Esophagus squamous epithelium (tissue), 5 donors: ENCODE results near the gene GAD2. TPM values are rescaled to one million over a fixed set of nuclear protein-coding genes. Genes with fewer than 3 reads are reported as not detected.
A peak's percentile ranks its signal among the peaks of the same experiment; 100 is the strongest.

Source experiments
- DNase-seq: peaks from one replicate; lab custom pipeline; 2025; lab: John Stamatoyannopoulos, UW
- H3K27ac ChIP-seq, 4 donors: fragments of 200-600 bp; sonication (generic); one replicate each; pipeline ENCODE4 v1.5.1; 2016 to 2019; ENCODE audit warnings: mild to moderate bottlenecking in 1 of 4
- H3K27me3 ChIP-seq, 4 donors: fragments of 200-600 bp; sonication (generic); 1 replicate in 3 of 4; 2 replicates in 1 of 4; pipeline versions ENCODE4 v1.5.1 to v1.6.0; 2017 to 2021; ENCODE audit warnings: antibody characterized with exemption in 1 of 4
- H3K36me3 ChIP-seq, 3 donors: fragments of 200-600 bp; sonication (generic); one replicate each; pipeline ENCODE4 v1.5.1; 2016 to 2019
- H3K4me1 ChIP-seq, 3 donors: fragments of 200-600 bp; sonication (generic); one replicate each; pipeline ENCODE4 v1.5.1; 2017 to 2019
- H3K4me3 ChIP-seq, 4 donors: fragments of 200-600 bp; sonication (generic); 1 replicate in 3 of 4; 2 replicates in 1 of 4; pipeline ENCODE4 v1.5.1; 2016 to 2019; ENCODE audit warnings: mild to moderate bottlenecking in 2 of 4, moderate library complexity in 1 of 4
- H3K9me3 ChIP-seq, 3 donors: fragments of 200-600 bp; sonication (generic); one replicate each; pipeline ENCODE4 v1.5.1; 2016 to 2019
- CTCF ChIP-seq, 6 experiments: fragments of 450-650 bp in 4 of 6; fragments of 200-600 bp in 2 of 6; sonication (generic) in 2 of 6; IDR thresholded peaks; one replicate each; pipeline ENCODE4 v1.5.1; 2016 to 2019; ENCODE audit warnings: antibody characterized with exemption in 6 of 6, mild to moderate bottlenecking in 4 of 6, moderate library complexity in 4 of 6
- POLR2A ChIP-seq, 4 donors: fragments of 450-650 bp; IDR thresholded peaks; one replicate each; pipeline ENCODE4 v1.6.1; 2017; ENCODE audit warnings: antibody characterized with exemption in 4 of 4, mild to moderate bottlenecking in 4 of 4, moderate library complexity in 3 of 4
- WGBS, 2 donors: methylation state at CpG; one replicate each; pipeline ENCODE4 v1.1.5; 2018; 5-methylcytosine and 5-hydroxymethylcytosine counted together
- intact Hi-C: fragments of 100-400 bp; cut with DNase I; formaldehyde crosslinking; loops from one replicate; pipeline ENCODE4 v1.15.0; 2022
- total RNA-seq, 4 donors: library from RNA; depleted of rRNA; stranded (reverse); fragments of >200 nt; gene quantifications; one replicate each; pipeline ENCODE4 v1.1.0, GENCODE V29; 2016
- donor health status: DM: yes; HTN: yes; CAD: no.

GAD2 gene
- total RNA-seq, 4 donors from 2014 or later: not detected

- DNase-seq: no peak
- Histone ChIP-seq H3K4me3 (no peak overlapping the region), H3K27me3 (no peaks in the 10 kb centered on the region), H3K4me1 (peaks cover 0 to 4% (median 0%) of the 10 kb centered on the region in 3 donors), H3K36me3 (no peaks in the 10 kb centered on the region), H3K27ac (no peak overlapping the region), H3K9me3 (no peaks in the 10 kb centered on the region)
- WGBS, 2 donors: 58 to 72% methylated on average over 3 of the region's 3 CpGs
- intact Hi-C loops: no loop called here
- TF ChIP-seq CTCF (IDR thresholded peaks at IDR 0.05) (no peak), POLR2A (IDR thresholded peaks at IDR 0.05) (no peak)
Observed at GRCh38 chr10:26331371-26331770, 114.8 kb downstream of the GAD2 start.

DNA sequence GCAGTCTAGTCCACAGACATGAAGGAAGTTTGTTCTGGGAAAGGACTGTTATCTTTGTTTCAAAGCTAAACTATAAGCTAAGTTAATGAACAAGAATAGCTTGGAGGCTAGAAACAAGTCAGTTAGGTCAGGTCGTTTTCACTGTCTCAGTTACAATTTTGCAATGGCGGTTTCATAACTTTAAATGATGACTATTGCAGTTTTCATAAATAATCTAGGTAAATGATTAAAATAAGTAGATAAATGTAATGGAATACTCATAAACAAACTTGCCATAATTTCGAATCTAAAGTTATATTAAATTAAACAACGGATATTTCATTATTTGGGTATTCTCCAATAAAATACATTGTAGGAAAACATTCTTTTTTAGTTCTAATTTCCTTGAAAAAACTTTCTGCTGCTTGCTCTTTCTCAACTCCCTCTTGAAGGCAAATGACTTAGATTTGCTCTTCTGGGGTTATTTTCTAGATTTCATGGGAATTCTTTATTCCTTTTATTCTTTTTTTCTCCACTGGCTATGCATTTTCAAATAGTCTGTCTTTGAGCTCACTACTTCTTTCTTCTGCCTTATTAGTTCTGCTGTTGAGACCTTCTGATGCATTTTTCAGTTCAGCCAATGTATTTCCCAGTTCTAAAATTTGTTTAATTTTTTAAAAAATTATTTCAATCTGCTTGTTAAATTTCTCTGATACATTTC is 117.8 kb downstream of the GAD2 start:
- Histone ChIP-seq H3K4me3 (no peak overlapping the region), H3K4me1 (peaks cover 0 to 4% (median 0%) of the 10 kb centered on the region in 3 donors), H3K27ac (no peak overlapping the region), H3K9me3 (no peaks in the 10 kb centered on the region), H3K27me3 (no peaks in the 10 kb centered on the region), H3K36me3 (no peaks in the 10 kb centered on the region)
- intact Hi-C loops: no loop called here
- DNase-seq: no peak
- no peak for TF ChIP-seq CTCF (IDR thresholded peaks at IDR 0.05)
- TF ChIP-seq POLR2A (IDR thresholded peaks at IDR 0.05): no peak
- WGBS, 2 donors: 60 to 65% methylated on average over 4 of the region's 4 CpGs

DNA sequence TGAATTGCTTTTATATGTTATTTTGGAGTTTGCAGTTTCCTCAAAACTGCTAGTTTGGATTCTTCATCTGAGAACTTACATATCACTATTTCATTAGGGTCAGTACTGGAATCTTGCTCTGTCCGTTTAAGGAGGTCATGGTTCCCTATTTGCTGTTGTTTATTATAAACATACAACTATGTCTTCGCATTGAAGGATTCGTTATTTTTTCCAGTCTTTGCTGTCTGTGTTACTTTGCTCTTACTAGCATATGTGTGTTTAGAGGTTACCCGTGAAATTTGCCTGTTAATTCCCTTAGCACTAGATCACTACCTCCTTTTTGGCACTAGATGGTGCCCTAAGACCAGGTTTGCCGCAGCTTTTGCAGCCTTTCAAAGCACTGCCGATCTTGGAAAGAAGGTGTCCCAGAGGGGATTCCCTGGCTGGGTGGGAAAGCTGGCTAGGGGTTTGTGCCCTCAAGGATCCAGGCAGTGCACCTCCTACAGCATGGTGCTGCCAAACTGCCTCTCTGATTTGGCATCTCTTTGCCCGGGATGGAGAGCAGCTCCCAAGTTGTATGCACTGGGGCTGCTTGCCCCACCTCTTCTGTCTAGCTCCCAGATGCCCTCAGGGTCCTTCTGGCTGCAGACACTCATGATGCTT is 118.5 kb downstream of the GAD2 start:
- DNase-seq: no peak
- H3K4me3 ChIP-seq: peak overlapping the region in 2 of 4 donors; percentile 18 to 54
- H3K9me3 ChIP-seq: no peaks in the 10 kb centered on the region
- no peaks in the 10 kb centered on the region for H3K27me3 ChIP-seq
- no peak for TF ChIP-seq POLR2A (IDR thresholded peaks at IDR 0.05)
- TF ChIP-seq CTCF (IDR thresholded peaks at IDR 0.05): peak; percentile 51 to 81 (median 75)
- peaks cover 0 to 4% (median 0%) of the 10 kb centered on the region in 3 donors for H3K4me1 ChIP-seq
- WGBS, 2 donors: 13% methylated on average over 6 of the region's 7 CpGs
- H3K27ac ChIP-seq: no peak overlapping the region
- intact Hi-C loops: loop anchor here (5.0 kb wide), 1 partner anchor 222 kb away; no protein-coding TSS in a partner anchor
- H3K36me3 ChIP-seq: no peaks in the 10 kb centered on the region

GRCh38 chr10:26335574-26336093 is 119.1 kb downstream of the GAD2 start:
- Histone ChIP-seq H3K36me3 (no peaks in the 10 kb centered on the region), H3K27me3 (no peaks in the 10 kb centered on the region), H3K4me3 (peak overlapping the region in 2 of 4 donors; percentile 18 to 54), H3K27ac (no peak overlapping the region), H3K4me1 (peaks cover 0 to 4% (median 0%) of the 10 kb centered on the region in 3 donors), H3K9me3 (no peaks in the 10 kb centered on the region)
- no peak for DNase-seq
- TF ChIP-seq POLR2A (IDR thresholded peaks at IDR 0.05) (no peak), CTCF (IDR thresholded peaks at IDR 0.05) (no peak)
- WGBS, 2 donors: 51 to 72% methylated on average over 6 of the region's 6 CpGs
- intact Hi-C loops: loop anchor here (5.0 kb wide), 1 partner anchor 222 kb away; no protein-coding TSS in a partner anchor

GRCh38 chr10:26336979-26337378 is 120.4 kb downstream of the GAD2 start:
- no peaks in the 10 kb centered on the region for H3K9me3 ChIP-seq
- TF ChIP-seq CTCF (IDR thresholded peaks at IDR 0.05) (no peak), POLR2A (IDR thresholded peaks at IDR 0.05) (no peak)
- no peak overlapping the region for H3K27ac ChIP-seq
- no peak overlapping the region for H3K4me3 ChIP-seq
- H3K27me3 ChIP-seq: no peaks in the 10 kb centered on the region
- intact Hi-C loops: loop anchor here (5.0 kb wide), 1 partner anchor 220 kb away; no protein-coding TSS in a partner anchor
- WGBS, 2 donors: 46 to 55% methylated on average over 2 of the region's 2 CpGs
- peaks cover 0 to 4% (median 0%) of the 10 kb centered on the region in 3 donors for H3K4me1 ChIP-seq
- DNase-seq: no peak
- H3K36me3 ChIP-seq: no peaks in the 10 kb centered on the region
